Anterior cingulate cortex (tissue), 58 donors: Measurements from ENCODE around the gene KRTAP26-1.

Experiments used
- DNase-seq, 58 donors: peaks; one replicate each; lab custom pipeline; 2025; lab: John Stamatoyannopoulos, UW

The KRTAP26-1 gene

GRCh38 chr21:30320215-30320614, at the start of gene KRTAP26-1:
KRTAP26-1 (minus strand) TSS chr21:30320315; CDS start chr21:30320035, 280 bp downstream.
- DNase-seq, result no peak

GRCh38 chr21:30355906-30356305, 35.8 kb upstream of the KRTAP26-1 start:
- DNase-seq, result no peak

GRCh38 chr21:30354308-30355005, 34.3 kb upstream of the KRTAP26-1 start:
- no peak for DNase-seq

GRCh38 chr21:30351534-30351933, 31.4 kb upstream of the KRTAP26-1 start:
- DNase-seq, result no peak

GRCh38 chr21:30349572-30349971, 29.5 kb upstream of the KRTAP26-1 start:
- DNase-seq, result no peak

- no peak for DNase-seq
Measured at GRCh38 chr21:30348506-30348905, 28.4 kb upstream of the KRTAP26-1 start, which contains the start of gene KRTAP23-1. KRTAP23-1 (minus strand) TSS chr21:30348606; CDS start chr21:30348606, 0 bp downstream.

- DNase-seq, result no peak
Measured at GRCh38 chr21:30345014-30345413, 24.9 kb upstream of the KRTAP26-1 start.

- peak in 8 of 58 donors; percentile 0 to 29 (median 2) for DNase-seq
Measured at GRCh38 chr21:30340714-30341573, 20.8 kb upstream of the KRTAP26-1 start.

GRCh38 chr21:30338717-30339116, 18.6 kb upstream of the KRTAP26-1 start:
- DNase-seq, result no peak

- no peak for DNase-seq
Measured at GRCh38 chr21:30337772-30338171, 17.7 kb upstream of the KRTAP26-1 start.

GRCh38 chr21:30337276-30337744, 17.2 kb upstream of the KRTAP26-1 start, which contains the start of gene KRTAP27-1:
KRTAP27-1 (minus strand) TSS chr21:30337694; CDS start chr21:30337668, 26 bp downstream.
- DNase-seq, result no peak

GRCh38 chr21:30336596-30336995, 16.5 kb upstream of the KRTAP26-1 start:
- DNase-seq, result no peak

GRCh38 chr21:30333736-30334135, 13.6 kb upstream of the KRTAP26-1 start:
- DNase-seq, result no peak

- no peak for DNase-seq
Measured at GRCh38 chr21:30332681-30333080, 12.6 kb upstream of the KRTAP26-1 start.

- DNase-seq, result no peak
Measured at GRCh38 chr21:30329203-30329875, 9.2 kb upstream of the KRTAP26-1 start.

GRCh38 chr21:30326390-30326789, 6.3 kb upstream of the KRTAP26-1 start:
- no peak for DNase-seq

- no peak for DNase-seq
Measured at GRCh38 chr21:30315701-30316100, 4.4 kb downstream of the KRTAP26-1 start.

- DNase-seq, result no peak
Measured at GRCh38 chr21:30306884-30307283, 13.2 kb downstream of the KRTAP26-1 start.

GRCh38 chr21:30305136-30305535, 15.0 kb downstream of the KRTAP26-1 start:
- DNase-seq, result no peak

- no peak for DNase-seq
Measured at GRCh38 chr21:30289215-30289614, 30.9 kb downstream of the KRTAP26-1 start, which contains the start of gene KRTAP25-1. KRTAP25-1 (minus strand) TSS chr21:30289514; CDS start chr21:30289490, 24 bp downstream.

GRCh38 chr21:30282850-30283249, 37.3 kb downstream of the KRTAP26-1 start, which contains the start of gene KRTAP24-1:
KRTAP24-1 (minus strand) TSS chr21:30282950; CDS start chr21:30282932, 18 bp downstream.
- no peak for DNase-seq
